ENCODE results near the gene PTTG1. TPM values are rescaled to one million over a fixed set of nuclear protein-coding genes. Genes with fewer than 3 reads are reported as not detected.
A peak's percentile ranks its signal among the peaks of the same experiment; 100 is the strongest.

The PTTG1 gene
- 67.1 TPM for polyA plus RNA-seq (2013, experiment 1 of 2; ENCODE audit: insufficient read length)
- 73.4 TPM for polyA plus RNA-seq (2013, experiment 2 of 2; ENCODE audit: insufficient read length)

DNA sequence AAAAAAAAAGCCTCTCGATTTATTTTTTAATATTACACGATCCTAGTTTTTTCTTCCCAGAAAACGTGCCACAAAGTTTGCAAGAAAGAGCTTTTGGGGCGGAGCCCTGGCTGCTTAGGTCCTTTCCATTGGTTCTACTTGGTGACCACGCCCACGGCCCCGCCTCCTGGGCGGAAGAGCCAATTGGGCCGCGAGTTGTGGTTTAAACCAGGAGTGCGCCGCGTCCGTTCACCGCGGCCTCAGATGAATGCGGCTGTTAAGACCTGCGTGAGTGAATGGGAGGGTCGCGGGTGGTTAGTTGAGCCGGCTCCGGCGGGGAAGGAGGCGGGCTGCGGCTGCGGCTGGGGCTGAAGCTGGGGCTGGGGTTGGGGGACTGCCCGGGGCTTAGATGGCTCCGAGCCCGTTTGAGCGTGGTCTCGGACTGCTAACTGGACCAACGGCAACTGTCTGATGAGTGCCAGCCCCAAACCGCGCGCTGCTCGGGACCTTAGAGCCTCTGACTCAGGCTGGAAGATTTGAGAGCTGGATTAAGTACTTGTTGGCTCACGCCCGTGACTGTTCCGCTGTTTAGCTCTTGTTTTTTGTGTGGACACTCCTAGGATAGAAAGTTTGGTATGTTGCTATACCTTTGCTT lies at the start of gene PTTG1:
TSS of gene PTTG1 (plus strand) at position 231 of the 634 bp plus-strand sequence. CDS start 458 bp downstream, outside the sequence.
- DNase-seq = peak; percentile 96

GRCh38 chr5:160375166-160375565 lies 46.5 kb upstream of the PTTG1 start:
- peak; percentile 63 for DNase-seq

DNA sequence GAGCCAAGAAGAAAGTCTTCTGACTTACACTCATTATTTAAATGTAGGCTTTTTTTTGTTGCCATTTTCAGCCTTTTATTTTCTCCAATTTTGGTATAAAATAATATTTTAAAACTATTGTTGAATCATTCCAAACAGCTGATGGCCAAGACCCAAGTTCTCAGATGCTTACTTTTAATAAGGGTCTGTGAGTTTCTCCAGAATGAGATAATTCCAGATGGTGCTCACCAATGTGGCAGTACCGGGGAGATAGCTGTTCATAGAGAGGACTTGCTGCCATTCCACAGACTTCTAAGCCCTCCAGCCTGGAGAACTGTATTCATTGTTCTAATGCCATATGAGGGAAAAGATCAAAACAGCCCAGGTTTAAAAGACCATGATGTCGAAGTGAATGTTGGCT lies 46.0 kb upstream of the PTTG1 start:
- DNase-seq = no peak

DNA sequence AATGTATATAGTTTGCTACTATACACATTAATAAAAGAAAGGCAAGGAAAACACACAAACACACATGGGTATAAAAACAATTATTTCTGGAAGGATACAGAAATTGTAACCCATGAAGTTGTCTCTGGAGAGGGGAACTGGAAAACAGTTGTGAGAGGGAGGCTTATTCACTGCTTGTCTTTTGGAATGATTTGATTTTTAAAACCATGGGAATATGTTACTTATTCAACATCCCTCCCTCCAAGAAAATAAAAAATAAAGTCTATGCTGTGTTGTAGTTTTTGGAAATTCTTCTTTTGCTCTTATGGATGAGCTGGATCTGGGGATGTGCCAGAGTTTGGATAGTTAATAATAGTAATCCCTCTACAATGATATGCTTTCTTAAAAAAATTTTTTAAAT lies 45.2 kb upstream of the PTTG1 start:
- DNase-seq = no peak

- no peak for DNase-seq
Measured at GRCh38 chr5:160377651-160378050, 44.0 kb upstream of the PTTG1 start.

DNA sequence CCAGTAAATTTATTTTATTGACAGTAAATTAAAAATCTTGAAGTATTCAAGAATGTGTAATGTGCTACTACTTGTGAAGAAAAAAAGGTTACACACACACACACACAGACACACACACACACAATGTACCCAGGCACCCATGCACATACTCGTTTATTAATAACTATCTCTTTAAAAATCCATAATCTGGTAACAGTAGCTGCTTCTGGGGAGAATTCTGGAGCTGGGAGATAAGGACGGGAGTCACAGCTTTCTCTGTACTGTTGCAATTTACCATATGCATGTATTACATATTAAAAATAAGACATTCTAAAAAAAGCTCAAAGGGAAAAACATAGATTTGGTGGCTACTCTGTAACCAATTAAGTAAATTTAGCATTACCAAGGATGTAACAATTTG lies 43.3 kb upstream of the PTTG1 start:
- no peak for DNase-seq

DNA sequence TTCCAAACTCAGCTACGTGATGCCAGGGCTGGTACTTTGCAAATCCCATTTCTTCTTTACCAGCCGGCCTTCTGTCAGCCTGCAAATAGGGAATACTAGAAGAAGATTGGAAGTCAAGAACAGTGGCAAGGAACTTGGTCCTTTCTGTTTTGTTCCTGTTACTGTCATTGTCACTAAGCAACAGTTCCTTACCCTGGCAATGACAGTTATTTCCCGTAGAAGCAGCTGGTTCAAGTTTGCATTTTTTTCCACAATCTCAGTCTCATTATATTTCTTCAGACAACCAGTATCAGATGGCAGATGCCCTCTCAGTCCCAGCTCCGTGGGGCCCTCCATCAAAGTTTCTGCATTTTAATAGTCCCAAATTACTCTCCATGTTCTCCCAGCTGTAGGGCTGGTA lies 42.1 kb upstream of the PTTG1 start:
- no peak for DNase-seq

GRCh38 chr5:160380041-160380440 lies 41.6 kb upstream of the PTTG1 start:
- no peak for DNase-seq

DNA sequence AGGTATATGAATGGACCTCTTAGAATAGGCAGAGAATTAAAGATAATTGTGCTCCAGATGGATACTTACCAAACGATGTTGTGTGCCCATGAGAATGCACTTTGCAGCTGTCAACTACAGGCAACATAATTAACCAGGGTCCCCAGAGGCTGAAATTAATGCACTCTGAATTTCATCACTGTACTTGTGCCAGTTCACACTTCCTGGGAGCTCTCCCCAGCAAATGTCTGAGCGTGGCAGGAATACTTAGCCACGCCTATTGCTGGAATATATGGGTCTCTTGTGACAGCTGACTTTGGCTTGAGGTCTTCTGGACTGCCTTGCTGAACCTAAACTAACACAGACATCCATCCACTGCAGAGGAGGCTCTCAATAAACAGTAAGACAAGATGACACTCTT lies 39.3 kb upstream of the PTTG1 start:
- no peak for DNase-seq

GRCh38 chr5:160384681-160385080 lies 37.0 kb upstream of the PTTG1 start:
- no peak for DNase-seq

DNA sequence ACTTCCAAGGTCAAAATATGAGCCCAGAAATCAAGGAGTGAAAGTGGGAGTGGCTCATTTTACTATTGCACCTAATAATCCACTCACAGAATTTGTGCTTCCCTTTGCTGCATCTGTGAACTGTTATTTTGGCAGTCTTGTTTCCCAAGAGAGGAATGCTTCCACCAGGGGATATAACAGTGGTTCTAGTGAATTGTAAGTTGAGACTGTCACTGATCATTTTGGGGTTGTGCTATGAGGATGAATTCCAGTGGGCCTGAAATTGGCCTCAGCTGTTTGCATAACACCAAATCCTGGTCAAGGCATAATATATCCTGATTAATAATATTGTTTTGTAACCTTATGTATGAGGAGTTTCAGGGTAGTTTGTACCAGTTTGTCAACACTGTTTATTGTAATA lies 36.2 kb upstream of the PTTG1 start:
- DNase-seq = no peak

- no peak for DNase-seq
Measured at GRCh38 chr5:160387445-160387844, 34.2 kb upstream of the PTTG1 start.

DNA sequence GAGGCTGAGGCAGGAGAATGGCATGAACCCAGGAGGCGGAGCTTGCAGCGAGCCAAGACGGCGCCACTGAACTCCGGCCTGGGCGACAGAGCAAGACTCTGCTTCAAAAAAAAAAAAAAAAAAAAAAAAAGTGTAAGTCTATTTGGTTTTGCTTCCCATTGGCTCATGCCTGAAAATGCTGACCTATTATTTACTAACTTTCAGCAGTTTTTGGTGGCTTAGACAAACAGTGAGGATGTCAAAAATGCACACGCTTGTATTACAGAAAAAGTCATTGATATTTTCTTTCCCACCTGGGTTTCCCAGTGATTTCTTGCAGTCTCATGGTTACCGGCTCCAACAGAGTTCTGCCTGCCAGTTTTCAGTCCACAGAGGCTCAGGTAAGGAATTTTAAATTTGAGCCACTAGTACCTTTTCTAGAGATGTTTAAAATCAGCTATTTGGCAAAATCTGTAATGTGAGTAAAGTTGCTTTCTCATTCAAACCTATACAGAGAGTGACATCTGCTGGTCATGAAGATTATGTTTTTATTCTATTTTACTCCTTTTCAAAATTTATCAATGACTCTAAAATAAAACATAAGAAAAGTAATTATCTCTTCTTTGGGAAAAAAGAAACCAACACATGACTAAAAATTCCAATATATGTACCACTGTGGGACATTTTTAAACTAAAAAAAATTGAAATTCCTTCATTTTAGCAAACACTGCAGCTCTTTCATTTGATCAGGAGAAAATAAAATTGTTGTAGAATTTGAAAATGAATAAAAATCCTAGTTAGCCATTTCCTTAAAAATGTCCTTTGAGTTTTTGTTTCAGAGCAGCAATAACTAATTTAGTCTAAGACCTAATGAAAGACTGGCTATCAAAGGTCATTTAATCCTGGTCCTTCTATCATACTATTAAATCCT lies 30.6 kb upstream of the PTTG1 start:
- DNase-seq = peak; percentile 16

DNA sequence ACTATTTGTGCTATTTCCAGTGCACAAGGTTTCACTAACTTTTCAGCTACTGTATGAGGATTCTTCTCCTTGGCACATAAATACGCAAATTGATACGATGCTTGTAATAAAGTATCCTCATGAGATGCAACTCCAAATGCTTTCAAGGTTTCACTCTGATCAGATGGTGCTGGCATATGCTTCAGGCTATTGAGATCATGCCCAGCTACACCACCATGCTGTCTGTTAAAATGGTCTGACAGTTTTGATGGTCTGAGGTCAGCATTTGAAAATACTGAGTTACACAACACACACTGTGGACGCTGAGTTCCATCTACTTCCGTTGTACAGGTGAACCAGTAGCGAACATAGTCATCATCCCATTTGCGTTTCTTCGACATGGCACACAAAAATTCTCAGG lies 26.5 kb upstream of the PTTG1 start:
- DNase-seq = no peak

- no peak for DNase-seq
Measured at GRCh38 chr5:160397492-160397891, 24.2 kb upstream of the PTTG1 start.

GRCh38 chr5:160398806-160399205 lies 22.8 kb upstream of the PTTG1 start:
- peak; percentile 30 for DNase-seq

- peak; percentile 97 for DNase-seq
Measured at GRCh38 chr5:160399402-160400353, 22.0 kb upstream of the PTTG1 start, which contains the start of gene FAM200C. FAM200C (minus strand) TSS chr5:160400054; CDS start chr5:160395490, 4,564 bp downstream.

- peak; percentile 96 for DNase-seq
Measured at GRCh38 chr5:160418561-160419457, 2.8 kb upstream of the PTTG1 start, which contains the start of gene SLU7. SLU7 (minus strand) TSS chr5:160419081; CDS start chr5:160415294, 3,787 bp downstream.

DNA sequence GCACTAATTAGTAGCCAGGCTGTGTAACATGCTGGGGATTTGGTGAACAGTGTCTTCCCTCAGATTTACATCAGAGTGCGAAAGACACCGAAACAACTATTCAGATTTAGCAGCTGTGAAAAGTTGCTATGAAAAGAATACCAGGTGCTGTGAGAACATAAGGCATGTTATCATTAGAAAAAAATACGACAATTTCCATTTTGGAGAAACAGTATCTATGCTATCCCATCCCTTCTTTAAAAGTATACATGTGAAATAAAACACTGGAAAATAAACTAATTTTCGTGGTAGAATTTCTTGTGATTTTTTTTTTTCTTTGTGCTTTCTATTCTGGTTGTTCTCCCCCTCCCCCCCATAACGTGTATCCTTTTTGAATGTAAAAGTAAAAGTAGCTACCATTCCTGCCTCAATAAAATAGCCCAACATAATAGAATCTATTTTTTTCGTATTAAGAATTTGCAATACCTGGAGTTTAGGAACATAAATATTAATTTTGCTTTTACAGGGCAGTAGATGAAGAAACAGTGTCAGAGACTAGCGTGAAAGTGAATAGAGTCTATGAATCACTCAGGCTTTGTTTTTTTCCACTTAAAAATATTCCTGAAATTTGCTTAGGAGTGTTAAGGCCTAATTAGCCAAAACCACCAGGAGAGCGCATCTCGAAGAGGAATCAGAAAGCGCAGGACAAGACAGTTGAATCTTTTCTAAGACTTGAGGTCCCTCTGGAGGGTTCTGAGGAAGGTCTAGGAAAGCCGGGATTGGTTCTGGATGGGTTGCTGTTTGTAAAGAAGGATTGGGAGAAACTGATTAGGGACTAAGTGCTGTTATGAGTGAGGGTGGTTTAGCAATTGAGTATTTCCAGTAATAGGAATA lies 2.0 kb upstream of the PTTG1 start:
- DNase-seq = no peak

GRCh38 chr5:160420331-160420610 lies 1.4 kb upstream of the PTTG1 start:
- no peak for DNase-seq

Measured in fibroblast of skin of abdomen (primary cell).